Large intestine (tissue), 3 donors: ENCODE measurements around the gene TOMT. TPM values are rescaled to one million over a fixed set of nuclear protein-coding genes. Genes with fewer than 3 reads are reported as not detected.

ENCODE experiments used
- DNase-seq, 2 donors: peaks; one replicate each; pipeline versions ENCODE4 v3.0.0 to v3.0.0-alpha.2; 2013
- H3K27ac ChIP-seq: one replicate; pipeline ENCODE4 v1.5.1; 2013; ENCODE audit warnings: low read length
- H3K27me3 ChIP-seq: 2 replicates; pipeline ENCODE4 v1.6.1; 2013; ENCODE audit warnings: low read length; ENCODE audit not compliant: control insufficient read depth, insufficient read depth
- H3K36me3 ChIP-seq: 2 replicates; pipeline ENCODE4 v1.6.1; 2013; ENCODE audit warnings: low read length; ENCODE audit not compliant: control insufficient read depth, insufficient read depth
- H3K4me1 ChIP-seq: one replicate; pipeline ENCODE4 v1.6.1; 2013; ENCODE audit warnings: low read length; ENCODE audit not compliant: control insufficient read depth, insufficient read depth
- H3K4me3 ChIP-seq: one replicate; pipeline ENCODE4 v1.5.1; 2013; ENCODE audit warnings: low read length
- H3K9me3 ChIP-seq: one replicate; pipeline ENCODE4 v1.6.1; 2013; ENCODE audit warnings: mild to moderate bottlenecking, low read depth, low read length, moderate library complexity; ENCODE audit not compliant: control insufficient read depth
- WGBS: methylation state at CpG from one replicate; pipeline ENCODE4 v1.1.5; 2013; ENCODE audit warnings: low lambda C conversion rate; ENCODE audit not compliant: insufficient coverage; 5-methylcytosine and 5-hydroxymethylcytosine counted together
- polyA plus RNA-seq: library from polyadenylated mRNA; unstranded; fragments of 120-200 nt; gene quantifications from one replicate; pipeline ENCODE4 v1.2.1, GENCODE V29; 2013

The TOMT gene
- polyA plus RNA-seq, 1 donor = not detected

DNA sequence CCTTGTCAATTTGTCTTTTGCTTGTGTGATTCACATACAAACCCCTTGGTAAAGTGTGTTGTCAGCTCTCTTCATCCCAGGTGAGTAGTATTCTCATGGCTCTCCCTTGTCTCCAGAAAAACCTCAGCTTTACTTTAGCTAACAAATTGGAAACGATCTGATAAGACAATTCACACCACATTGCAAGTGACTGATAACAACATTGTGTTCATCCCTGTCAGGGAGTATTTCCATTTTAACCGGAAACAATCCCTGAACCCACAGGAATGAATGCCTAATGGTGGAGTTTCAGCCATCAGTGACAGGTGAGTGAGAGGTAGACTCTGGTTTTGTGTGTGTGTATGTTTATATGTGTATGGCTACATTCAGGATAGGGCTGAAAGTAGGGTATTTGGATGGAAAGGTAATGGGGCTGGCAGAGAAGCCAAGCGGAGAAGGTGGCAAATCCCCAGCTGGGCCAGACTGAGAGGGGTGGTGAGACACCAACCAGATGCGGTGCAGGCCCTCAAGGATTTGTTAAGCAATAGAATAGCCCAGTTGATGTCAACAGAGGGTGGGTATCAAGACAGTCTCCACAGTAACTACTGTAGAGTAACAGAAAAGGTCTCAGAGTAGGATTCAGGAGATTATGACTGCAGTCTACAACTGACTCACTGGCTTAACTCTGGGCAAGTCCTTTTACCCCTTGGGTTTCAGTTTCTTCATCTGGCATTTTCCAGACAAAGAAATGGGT, 17.5 kb upstream of the TOMT start:
- peaks cover 18% of the 10 kb centered on the region for H3K4me1 ChIP-seq
- WGBS = no CpG with 5 or more reads among the region's 4 CpGs
- no peaks in the 10 kb centered on the region for H3K9me3 ChIP-seq
- H3K36me3 ChIP-seq = peaks cover 27% of the 10 kb centered on the region
- no peak overlapping the region for H3K27ac ChIP-seq
- no peak overlapping the region for H3K4me3 ChIP-seq
- no peak for DNase-seq
- H3K27me3 ChIP-seq = no peaks in the 10 kb centered on the region

DNA sequence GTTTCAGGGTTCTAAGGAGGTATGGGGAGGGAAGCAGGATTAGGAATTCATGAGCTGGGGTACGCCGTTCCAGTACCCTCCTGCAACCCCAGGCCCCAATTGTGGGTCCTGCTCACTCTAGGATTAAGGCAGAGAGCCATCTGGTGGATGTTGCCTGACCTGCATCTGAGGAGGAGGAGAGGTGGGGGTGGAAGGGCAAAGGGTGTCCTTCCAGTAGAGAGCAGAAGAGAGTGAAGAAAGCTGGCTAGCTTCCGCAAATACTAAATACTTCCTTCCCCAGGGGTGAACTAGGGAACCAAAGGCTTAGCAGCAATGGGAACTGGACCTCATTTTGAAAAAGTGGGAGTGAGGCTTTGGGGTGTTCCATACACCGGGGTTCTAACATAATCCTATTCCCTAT, 14.4 kb upstream of the TOMT start:
- peak overlapping the region; percentile 4 for H3K27ac ChIP-seq

DNA sequence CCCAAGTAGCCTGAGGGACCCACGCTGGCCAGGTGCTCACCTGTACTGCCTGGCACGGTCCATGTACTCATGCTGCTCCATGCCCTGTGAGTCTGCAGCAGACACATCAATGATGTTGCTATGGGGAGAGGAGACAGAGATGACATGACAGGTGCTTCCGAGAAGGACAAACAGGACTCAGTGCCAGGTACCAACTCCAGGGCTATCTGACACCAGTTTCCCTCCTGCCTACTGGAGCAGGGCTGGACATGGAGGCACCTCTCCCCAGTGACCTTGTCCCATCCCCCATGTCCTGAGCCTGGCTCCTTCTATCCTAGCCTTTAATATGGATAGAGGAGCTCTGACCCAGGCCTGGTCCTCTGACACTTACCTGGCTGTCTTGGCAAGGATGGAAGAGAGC, 7.0 kb upstream of the TOMT start:
- Histone ChIP-seq H3K9me3 (no peaks in the 10 kb centered on the region), H3K36me3 (peaks cover 52% of the 10 kb centered on the region), H3K4me3 (no peak overlapping the region), H3K27ac (no peak overlapping the region), H3K27me3 (no peaks in the 10 kb centered on the region), H3K4me1 (peaks cover 12% of the 10 kb centered on the region)
- no CpG with 5 or more reads among the region's 3 CpGs for WGBS
- DNase-seq = no peak

More for the DNA sequence above, 14.4 kb upstream of the TOMT start:
- H3K4me3 ChIP-seq = no peak overlapping the region
- H3K4me1 ChIP-seq = peaks cover 18% of the 10 kb centered on the region
- peaks cover 44% of the 10 kb centered on the region for H3K36me3 ChIP-seq
- no CpG with 5 or more reads among the region's 4 CpGs for WGBS
- H3K9me3 ChIP-seq = no peaks in the 10 kb centered on the region
- peak; percentile 65 to 75 for DNase-seq
- H3K27me3 ChIP-seq = no peaks in the 10 kb centered on the region

DNA sequence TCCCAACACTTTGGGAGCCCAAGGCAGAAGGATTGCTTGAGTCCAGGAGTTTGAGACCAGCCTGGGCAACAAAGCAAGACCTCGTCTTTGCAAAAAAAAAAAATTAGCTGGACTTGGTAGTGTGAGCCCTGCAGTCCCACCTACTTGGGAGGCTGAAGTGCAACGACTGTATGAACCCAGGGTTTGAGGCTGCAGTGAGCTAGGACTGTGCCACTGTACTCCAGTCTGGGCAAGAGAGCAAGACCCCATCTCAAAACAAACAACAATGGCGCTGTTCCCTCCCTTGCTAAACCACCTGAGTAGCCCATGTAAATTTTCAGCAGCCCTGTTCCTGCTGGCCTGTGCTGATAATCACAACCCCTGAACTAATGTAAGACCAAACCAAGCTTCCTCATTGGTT, 5.7 kb upstream of the TOMT start:
- no peak for DNase-seq
- peaks cover 43% of the 10 kb centered on the region for H3K36me3 ChIP-seq
- H3K9me3 ChIP-seq = no peaks in the 10 kb centered on the region
- no peak overlapping the region for H3K4me3 ChIP-seq
- H3K27ac ChIP-seq = no peak overlapping the region
- H3K4me1 ChIP-seq = peaks cover 16% of the 10 kb centered on the region
- no peaks in the 10 kb centered on the region for H3K27me3 ChIP-seq
- WGBS = no CpG with 5 or more reads among the region's 3 CpGs

DNA sequence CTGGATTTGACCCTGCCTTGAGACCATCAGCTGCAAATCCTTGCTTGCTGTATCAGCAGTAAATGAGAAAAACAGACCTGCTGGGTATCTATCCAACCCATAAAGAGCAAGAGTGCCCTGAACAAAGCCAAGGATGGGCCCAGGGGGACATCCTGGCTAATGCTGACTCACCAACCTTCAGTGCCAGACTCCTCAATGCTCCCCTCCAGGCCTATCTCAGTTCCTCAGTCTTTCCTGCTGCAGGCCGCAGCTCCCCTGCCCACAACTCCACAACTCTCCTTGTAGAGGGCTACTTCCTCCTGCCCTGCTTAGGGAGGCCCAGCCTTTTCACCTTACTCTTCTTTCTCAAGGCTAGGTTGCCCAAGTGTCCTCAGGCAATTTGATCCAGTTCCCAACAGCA, 5.3 kb upstream of the TOMT start:
- Histone ChIP-seq H3K4me3 (no peak overlapping the region), H3K9me3 (no peaks in the 10 kb centered on the region), H3K27ac (no peak overlapping the region), H3K4me1 (peaks cover 16% of the 10 kb centered on the region), H3K36me3 (peaks cover 39% of the 10 kb centered on the region), H3K27me3 (no peaks in the 10 kb centered on the region)
- WGBS = no CpG with 5 or more reads among the region's 1 CpG
- DNase-seq = no peak

DNA sequence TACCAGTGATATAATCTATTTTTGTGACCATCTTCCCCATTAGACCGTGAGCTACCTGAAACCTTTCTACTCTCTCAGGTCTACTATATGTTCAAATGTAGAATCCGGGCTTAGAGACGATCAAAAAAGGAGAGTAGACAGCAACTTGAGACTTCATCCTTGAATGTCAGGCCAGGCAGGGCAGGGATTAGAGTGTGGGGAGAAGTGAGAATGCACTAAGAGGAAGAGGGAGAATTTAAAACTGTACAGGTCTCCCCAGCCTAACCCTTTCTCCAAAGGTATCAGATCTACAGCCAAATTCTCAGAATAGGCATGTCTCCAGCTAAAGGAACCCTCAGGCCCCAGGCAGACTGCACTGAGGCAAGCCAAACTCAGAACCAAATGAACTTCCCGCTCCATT, 3.6 kb upstream of the TOMT start:
- H3K27ac ChIP-seq = peak overlapping the region; percentile 90
- peak overlapping the region; percentile 78 for H3K4me3 ChIP-seq
- H3K9me3 ChIP-seq = no peaks in the 10 kb centered on the region
- peaks cover 30% of the 10 kb centered on the region for H3K36me3 ChIP-seq
- H3K27me3 ChIP-seq = no peaks in the 10 kb centered on the region
- no CpG with 5 or more reads among the region's 4 CpGs for WGBS
- peaks cover 16% of the 10 kb centered on the region for H3K4me1 ChIP-seq
- DNase-seq = no peak

DNA sequence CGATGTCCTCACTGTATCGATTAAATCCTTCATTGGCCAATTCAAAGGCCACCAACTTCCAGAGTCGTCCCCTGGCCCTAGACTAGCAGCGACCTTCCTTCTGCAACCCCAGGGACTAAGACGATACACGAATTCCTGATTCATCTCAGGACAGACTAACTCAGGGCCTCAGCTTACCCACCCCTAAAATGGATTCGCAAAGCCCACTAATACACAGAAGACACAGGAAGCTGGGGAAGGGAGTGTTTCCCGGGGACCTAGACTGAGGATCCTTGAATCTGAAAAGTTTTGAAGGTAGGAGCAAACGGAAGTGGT, 3.1 kb upstream of the TOMT start:
- peak overlapping the region; percentile 90 for H3K27ac ChIP-seq
- no CpG with 5 or more reads among the region's 9 CpGs for WGBS

DNA sequence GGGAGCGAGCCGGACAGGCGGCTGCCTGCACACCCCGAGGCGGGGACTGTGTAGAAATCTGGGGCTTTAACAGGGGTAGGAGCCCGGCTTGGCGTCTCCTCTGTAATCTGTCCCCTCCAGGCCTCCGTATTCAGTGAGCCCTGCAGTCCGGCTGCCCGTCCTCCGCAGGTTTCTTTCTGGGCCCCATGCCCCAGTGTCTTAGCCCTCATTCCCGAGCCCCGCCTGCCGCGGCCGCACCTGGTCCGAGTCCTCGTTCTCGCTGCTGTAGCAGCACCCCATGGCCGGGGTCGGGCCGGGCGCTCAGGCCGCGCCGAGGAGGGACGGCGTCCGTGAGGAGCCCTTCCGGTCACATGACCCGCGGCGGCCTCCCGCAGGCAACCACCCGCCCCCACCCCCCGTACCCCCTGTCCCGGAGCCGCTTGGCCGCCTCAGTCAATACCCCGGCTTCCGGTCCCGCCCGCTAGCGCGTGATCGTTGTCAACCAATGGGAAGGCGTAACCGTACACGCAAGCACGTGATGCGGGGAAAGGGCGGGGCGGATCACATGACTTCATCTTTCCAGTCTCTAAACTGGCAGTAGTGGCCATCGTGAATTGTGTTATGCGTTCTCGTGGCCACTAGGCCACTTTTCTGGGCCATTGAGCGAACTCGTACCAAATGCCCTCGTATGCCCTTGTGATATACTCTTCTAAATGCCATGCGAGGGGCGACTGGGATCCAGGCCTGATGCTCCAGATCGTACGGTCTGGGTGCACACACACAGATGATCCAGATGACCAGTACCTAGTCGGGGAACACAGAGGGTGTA, 2.6 kb upstream of the TOMT start, which contains the start of gene LAMTOR1:
LAMTOR1 (minus strand) TSS at position 352 of the 808 bp plus-strand sequence; CDS start at position 279, 73 bp downstream.
- peaks cover 21% of the 10 kb centered on the region for H3K36me3 ChIP-seq
- H3K4me3 ChIP-seq = peak within 1 kb of the TSS; percentile 78
- peak within 1 kb of the TSS; percentile 90 for H3K27ac ChIP-seq
- H3K9me3 ChIP-seq = no peaks in the 10 kb centered on the region
- peaks cover 16% of the 10 kb centered on the region for H3K4me1 ChIP-seq
- no peaks in the 10 kb centered on the region for H3K27me3 ChIP-seq
- no CpG with 5 or more reads among the region's 64 CpGs for WGBS
- peak; percentile 99 for DNase-seq

More for the DNA sequence above, 3.1 kb upstream of the TOMT start:
- no peaks in the 10 kb centered on the region for H3K27me3 ChIP-seq
- H3K4me1 ChIP-seq = peaks cover 16% of the 10 kb centered on the region
- H3K36me3 ChIP-seq = peaks cover 26% of the 10 kb centered on the region
- peak overlapping the region; percentile 78 for H3K4me3 ChIP-seq
- DNase-seq = no peak
- H3K9me3 ChIP-seq = no peaks in the 10 kb centered on the region

DNA sequence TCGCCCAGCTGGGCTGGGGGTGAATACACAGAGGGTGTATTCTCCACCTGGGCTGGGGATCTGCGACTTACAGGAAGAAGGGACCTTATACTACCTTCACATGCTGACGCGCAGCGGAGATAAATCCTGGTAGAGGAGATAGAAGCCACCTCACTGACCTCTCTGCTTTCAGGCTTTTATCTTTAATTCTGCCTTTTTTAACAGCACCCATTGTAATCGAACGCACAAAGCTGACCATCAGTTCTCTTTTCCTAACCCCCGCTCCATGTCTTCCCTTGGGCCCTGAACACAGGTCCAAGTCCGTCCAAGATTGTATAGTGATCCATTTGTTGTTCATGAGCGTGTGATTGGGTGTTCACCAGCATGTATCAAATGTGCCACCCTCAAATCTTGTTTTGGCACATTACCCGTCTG, 2.0 kb upstream of the TOMT start:
- H3K36me3 ChIP-seq = peaks cover 18% of the 10 kb centered on the region
- peak overlapping the region; percentile 90 for H3K27ac ChIP-seq
- H3K9me3 ChIP-seq = no peaks in the 10 kb centered on the region
- DNase-seq = no peak
- 80% methylated on average over 2 of the region's 11 CpGs for WGBS
- H3K4me3 ChIP-seq = peak overlapping the region; percentile 26
- H3K27me3 ChIP-seq = no peaks in the 10 kb centered on the region
- H3K4me1 ChIP-seq = peaks cover 16% of the 10 kb centered on the region

DNA sequence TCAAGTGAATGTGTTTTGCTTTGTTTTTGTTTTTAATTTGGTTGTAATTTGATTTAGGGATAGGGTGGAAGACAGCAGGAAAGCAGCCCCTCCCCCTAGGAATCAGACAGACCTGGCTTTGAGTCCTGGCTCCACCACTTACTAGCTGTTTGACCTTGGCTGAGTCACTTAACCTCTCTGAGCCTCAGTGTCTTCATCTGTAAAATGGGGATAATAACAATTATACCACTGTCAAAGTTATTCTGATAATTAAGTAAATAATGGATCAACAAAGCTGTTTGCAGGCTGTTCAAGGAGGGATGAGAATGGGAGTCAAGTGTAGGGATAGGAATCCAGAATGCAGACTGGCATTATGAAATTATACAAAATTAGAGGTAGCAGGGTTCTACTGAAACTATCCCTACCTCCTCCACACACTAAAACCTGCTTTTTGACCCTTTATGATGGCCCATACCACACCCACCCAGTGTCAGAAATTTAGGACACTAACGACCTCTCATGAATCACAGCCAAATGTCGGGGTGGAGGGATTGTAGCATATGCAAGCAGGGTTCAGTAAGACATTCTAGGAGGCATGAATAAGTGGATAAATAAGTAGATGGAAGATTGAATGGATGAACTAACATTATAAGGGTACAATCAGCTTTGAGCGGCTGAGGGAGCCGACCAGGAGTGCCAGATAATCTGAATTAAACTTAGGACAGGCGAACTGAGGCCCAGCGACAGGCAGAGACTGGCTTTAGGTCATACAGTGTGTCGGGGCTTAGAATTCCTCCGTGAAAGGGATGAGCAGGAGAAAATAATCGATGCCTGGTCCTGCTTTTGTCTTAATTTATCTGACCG, 5.8 kb downstream of the TOMT start:
- Histone ChIP-seq H3K27ac (peak overlapping the region; percentile 98), H3K36me3 (peaks cover 18% of the 10 kb centered on the region), H3K4me1 (peaks cover 10% of the 10 kb centered on the region), H3K27me3 (no peaks in the 10 kb centered on the region), H3K9me3 (no peaks in the 10 kb centered on the region), H3K4me3 (peak overlapping the region; percentile 57)
- DNase-seq = no peak
- WGBS = no CpG with 5 or more reads among the region's 10 CpGs
